Skin epidermis (tissue), 12 donors: Measurements from ENCODE around the gene PLXNB3.
A peak's percentile ranks its signal among the peaks of the same experiment; 100 is the strongest.

Experiments
- H3K27ac ChIP-seq, 21 experiments: fragments of 200-600 bp; sonication (generic) in 11 of 21; one replicate each; pipeline ENCODE4 v1.5.0; 2020; ENCODE audit warnings: mild to moderate bottlenecking in 3 of 21, inconsistent platforms in 2 of 21, moderate library complexity in 2 of 21
- H3K4me3 ChIP-seq, 7 experiments: fragments of 200-600 bp; sonication (generic) in 2 of 7; one replicate each; pipeline ENCODE4 v1.5.0; 2020; ENCODE audit warnings: inconsistent platforms in 2 of 7, mild to moderate bottlenecking in 2 of 7, moderate library complexity in 1 of 7

Gene PLXNB3

GRCh38 chrX:153770601-153771414, 6.8 kb downstream of the PLXNB3 start:
- H3K27ac ChIP-seq: no peak overlapping the region
- no peak overlapping the region for H3K4me3 ChIP-seq

DNA sequence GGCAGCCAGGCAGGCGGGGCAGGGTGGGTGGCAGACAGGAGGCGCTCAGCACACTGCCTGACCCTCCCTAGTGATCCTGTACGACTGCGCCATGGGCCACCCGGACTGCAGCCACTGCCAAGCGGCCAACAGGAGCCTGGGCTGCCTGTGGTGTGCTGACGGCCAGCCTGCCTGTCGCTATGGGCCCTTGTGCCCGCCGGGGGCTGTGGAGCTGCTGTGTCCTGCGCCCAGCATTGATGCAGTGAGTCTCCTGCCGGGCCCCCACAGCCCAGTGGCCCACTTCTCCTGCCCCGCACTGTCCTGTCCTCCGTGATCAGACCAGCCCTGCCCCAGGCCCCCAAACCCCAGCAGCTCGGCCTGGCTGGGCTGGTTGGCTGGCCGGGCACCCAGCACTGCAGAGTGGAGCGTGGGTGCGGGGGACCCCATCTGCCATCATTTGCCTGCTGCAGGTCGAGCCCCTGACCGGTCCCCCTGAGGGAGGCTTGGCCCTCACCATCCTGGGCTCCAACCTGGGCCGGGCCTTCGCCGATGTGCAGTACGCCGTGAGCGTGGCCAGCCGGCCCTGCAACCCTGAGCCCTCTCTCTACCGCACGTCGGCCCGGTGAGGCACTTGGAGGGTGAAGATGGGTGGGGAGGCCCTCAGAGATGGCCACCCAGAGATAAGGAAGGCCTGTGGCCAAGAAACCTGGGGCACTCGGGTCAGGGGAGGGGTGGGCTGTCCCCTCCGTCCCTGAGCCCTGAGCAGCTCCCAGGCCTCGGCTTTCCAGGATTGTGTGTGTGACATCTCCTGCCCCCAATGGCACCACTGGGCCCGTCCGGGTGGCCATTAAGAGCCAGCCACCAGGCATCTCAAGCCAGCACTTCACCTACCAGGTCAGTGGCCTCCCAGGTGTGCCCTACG, 7.6 kb downstream of the PLXNB3 start:
- Histone ChIP-seq H3K27ac (no peak overlapping the region), H3K4me3 (no peak overlapping the region)

GRCh38 chrX:153772316-153773217, 8.5 kb downstream of the PLXNB3 start:
- Histone ChIP-seq H3K27ac (no peak overlapping the region), H3K4me3 (no peak overlapping the region)

GRCh38 chrX:153773218-153773611, 9.2 kb downstream of the PLXNB3 start:
- H3K27ac ChIP-seq: no peak overlapping the region

GRCh38 chrX:153773741-153774575, 9.9 kb downstream of the PLXNB3 start:
- H3K27ac ChIP-seq: no peak overlapping the region
- no peak overlapping the region for H3K4me3 ChIP-seq

More at GRCh38 chrX:153773218-153773611, 9.2 kb downstream of the PLXNB3 start:
- no peak overlapping the region for H3K4me3 ChIP-seq

DNA sequence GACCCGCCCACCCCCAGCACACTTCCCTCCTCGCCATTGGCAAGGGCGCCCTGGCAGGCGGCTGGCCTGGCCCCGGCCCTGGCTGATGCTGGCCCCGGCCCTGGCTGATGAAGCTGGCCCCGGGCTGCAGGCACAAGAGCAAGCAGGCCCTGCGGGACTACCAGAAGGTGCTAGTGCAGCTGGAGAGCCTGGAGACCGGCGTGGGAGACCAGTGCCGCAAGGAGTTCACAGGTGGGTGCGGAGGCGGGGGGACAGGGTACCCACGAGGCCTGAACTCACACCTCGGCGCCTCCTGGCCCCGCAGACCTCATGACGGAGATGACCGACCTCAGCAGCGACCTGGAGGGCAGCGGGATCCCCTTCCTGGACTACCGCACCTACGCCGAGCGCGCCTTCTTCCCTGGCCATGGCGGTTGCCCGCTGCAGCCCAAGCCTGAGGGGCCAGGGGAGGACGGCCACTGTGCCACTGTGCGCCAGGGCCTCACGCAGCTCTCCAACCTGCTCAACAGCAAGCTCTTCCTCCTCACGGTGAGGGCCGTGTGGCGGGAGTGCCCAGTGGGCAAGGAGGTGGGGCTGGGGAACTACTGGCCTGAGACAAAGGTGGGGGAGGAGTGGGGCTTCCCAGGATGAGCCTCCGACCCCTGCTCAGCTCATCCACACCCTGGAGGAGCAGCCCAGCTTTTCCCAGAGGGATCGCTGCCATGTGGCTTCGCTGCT, 10.7 kb downstream of the PLXNB3 start:
- no peak overlapping the region for H3K27ac ChIP-seq
- H3K4me3 ChIP-seq: no peak overlapping the region

DNA sequence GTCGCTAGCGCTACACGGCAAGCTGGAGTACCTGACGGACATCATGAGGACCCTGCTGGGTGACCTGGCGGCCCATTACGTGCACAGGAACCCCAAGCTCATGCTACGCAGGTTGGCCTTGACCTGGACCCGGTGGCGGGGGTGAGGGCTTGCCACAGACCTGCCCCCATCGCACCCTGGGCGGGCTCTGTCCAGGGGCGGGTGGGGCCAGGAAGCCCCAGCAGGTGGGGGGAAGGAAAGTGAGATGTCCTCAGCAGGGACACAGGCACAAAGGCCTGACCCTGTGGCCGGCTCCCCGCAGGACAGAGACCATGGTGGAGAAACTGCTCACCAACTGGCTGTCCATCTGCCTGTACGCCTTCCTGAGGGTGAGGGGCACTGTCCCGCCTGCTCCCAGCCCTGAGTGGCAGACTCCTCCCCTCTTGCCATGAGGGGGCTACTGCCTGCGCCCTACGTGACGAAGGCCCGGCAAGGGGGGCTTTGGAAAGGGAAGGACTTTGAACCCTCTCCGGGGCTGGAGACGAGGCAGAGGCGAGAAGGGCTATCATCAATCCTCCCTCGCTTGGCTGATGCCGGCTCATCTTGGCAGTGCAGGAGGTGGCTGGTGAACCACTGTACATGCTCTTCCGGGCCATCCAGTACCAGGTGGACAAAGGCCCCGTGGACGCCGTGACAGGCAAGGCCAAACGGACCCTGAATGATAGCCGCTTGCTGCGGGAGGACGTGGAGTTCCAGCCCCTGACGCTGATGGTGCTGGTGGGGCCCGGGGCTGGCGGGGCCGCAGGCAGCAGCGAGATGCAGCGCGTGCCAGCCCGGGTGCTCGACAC, 11.5 kb downstream of the PLXNB3 start:
- no peak overlapping the region for H3K27ac ChIP-seq
- no peak overlapping the region for H3K4me3 ChIP-seq

GRCh38 chrX:153776120-153776599, 12.1 kb downstream of the PLXNB3 start:
- no peak overlapping the region for H3K27ac ChIP-seq
- H3K4me3 ChIP-seq: no peak overlapping the region

DNA sequence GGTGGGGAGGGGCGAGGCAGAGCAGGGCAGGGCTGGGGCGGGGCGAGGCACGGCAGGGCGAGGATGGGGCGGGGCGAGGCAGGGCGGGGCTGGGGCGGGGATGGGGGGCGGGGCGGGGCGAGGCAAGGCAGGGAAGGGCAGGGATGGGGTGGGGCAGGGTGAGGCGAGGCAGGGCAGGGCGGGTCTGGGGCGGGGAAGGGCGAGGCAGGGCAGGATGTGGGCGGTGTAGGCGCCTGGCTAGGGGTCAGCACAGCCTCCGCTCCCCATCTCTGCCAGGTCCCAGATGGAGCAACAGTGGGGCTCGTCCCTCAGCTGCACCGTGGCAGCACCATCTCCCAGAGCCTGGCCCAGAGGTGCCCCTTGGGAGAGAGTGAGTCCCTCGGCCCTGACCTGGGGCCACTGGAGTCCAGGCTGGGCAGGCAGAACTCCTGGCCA, 12.6 kb downstream of the PLXNB3 start:
- Histone ChIP-seq H3K4me3 (no peak overlapping the region), H3K27ac (no peak overlapping the region)

- H3K4me3 ChIP-seq: no peak overlapping the region
- peak overlapping the region in 1 of 21 experiments; percentile 21 for H3K27ac ChIP-seq
These were observed 13.4 kb downstream of the PLXNB3 start for GRCh38 chrX:153777261-153778090.

DNA sequence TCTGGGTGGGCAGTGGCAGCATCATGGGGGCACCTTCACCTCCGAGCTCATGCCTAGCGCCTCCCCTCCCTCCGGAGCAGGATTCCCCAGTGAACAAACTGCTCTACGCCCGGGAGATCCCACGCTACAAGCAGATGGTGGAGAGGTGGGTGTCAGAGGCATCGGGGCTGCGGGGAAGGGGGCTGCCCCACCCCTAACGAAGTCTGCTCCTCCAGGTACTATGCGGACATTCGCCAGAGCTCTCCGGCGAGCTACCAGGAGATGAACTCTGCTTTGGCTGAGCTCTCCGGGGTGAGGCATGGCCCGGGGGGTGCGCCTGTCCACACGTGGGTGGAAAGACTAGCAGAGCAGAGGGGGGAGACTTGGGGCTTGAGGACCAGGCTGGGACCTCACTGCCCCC, 14.1 kb downstream of the PLXNB3 start:
- Histone ChIP-seq H3K27ac (peak overlapping the region in 1 of 21 experiments; percentile 21), H3K4me3 (no peak overlapping the region)

- H3K4me3 ChIP-seq: no peak overlapping the region
These were observed 14.6 kb downstream of the PLXNB3 start for GRCh38 chrX:153778684-153779101.

GRCh38 chrX:153779891-153780677, 16.0 kb downstream of the PLXNB3 start:
- no peak overlapping the region for H3K27ac ChIP-seq
- H3K4me3 ChIP-seq: no peak overlapping the region

More at GRCh38 chrX:153778684-153779101, 14.6 kb downstream of the PLXNB3 start:
- H3K27ac ChIP-seq: peak overlapping the region in 1 of 21 experiments; percentile 21

- Histone ChIP-seq H3K27ac (peak within 1 kb of the TSS in 2 of 21 experiments; percentile 12 to 36), H3K4me3 (no peak within 1 kb of the TSS)
These were observed 16.8 kb downstream of the PLXNB3 start, which contains the start of gene SRPK3 for GRCh38 chrX:153780678-153781427. TSS of gene SRPK3 (plus strand) at chrX:153781041. CDS start at chrX:153781087, 46 bp downstream.
